ENCODE measurements around the gene SSU72.
"Not testable (repeated sequence)": the region's sequence is repeated elsewhere in the genome, so short reads cannot be mapped to it uniquely, and the experiment has no call there.

- not testable (repeated sequence) for TF ChIP-seq TAF1 (IDR thresholded peaks at IDR 0.05; ENCODE audit: low read depth); SMC3 (conservative IDR thresholded peaks at IDR 0.05; ENCODE audit: poor library complexity); CTCF (IDR thresholded peaks at IDR 0.05; ENCODE audit: poor library complexity, severe bottlenecking); POLR2AphosphoS5 (IDR thresholded peaks at IDR 0.05)
Observed at GRCh38 chr1:1556961-1557360, 17.7 kb downstream of the SSU72 start.

Measured in neural cell (in vitro differentiated cells).